SHP77 (cell line): ENCODE measurements around the gene KDM4B.
A peak's percentile ranks its signal among the peaks of the same experiment; 100 is the strongest.

ENCODE experiments used
- DNase-seq, 2 experiments: peaks; one replicate each; lab custom pipeline; 2025; lab: John Stamatoyannopoulos, UW

The KDM4B gene

GRCh38 chr19:4984438-4984990, 15.6 kb downstream of the KDM4B start:
- no peak for DNase-seq

GRCh38 chr19:4985551-4985991, 16.7 kb downstream of the KDM4B start:
- DNase-seq, result no peak

- no peak for DNase-seq
These were observed 17.1 kb downstream of the KDM4B start for GRCh38 chr19:4986056-4986455.

GRCh38 chr19:4986471-4986891, 17.6 kb downstream of the KDM4B start:
- no peak for DNase-seq

GRCh38 chr19:4987256-4987655, 18.3 kb downstream of the KDM4B start:
- DNase-seq, result no peak

- no peak for DNase-seq
These were observed 18.9 kb downstream of the KDM4B start for GRCh38 chr19:4987692-4988370.

- DNase-seq, result no peak
These were observed 19.9 kb downstream of the KDM4B start for GRCh38 chr19:4988770-4989251.

- no peak for DNase-seq
These were observed 21.4 kb downstream of the KDM4B start for GRCh38 chr19:4990306-4990705.

GRCh38 chr19:4991538-4991937, 22.6 kb downstream of the KDM4B start:
- DNase-seq, result no peak

- DNase-seq, result no peak
These were observed 23.2 kb downstream of the KDM4B start for GRCh38 chr19:4991996-4992698.

- DNase-seq, result no peak
These were observed 24.8 kb downstream of the KDM4B start for GRCh38 chr19:4993683-4994082.

GRCh38 chr19:4996701-4997100, 27.8 kb downstream of the KDM4B start:
- no peak for DNase-seq

- no peak for DNase-seq
These were observed 28.4 kb downstream of the KDM4B start for GRCh38 chr19:4997297-4997696.

- DNase-seq, result no peak
These were observed 31.3 kb downstream of the KDM4B start for GRCh38 chr19:5000120-5000611.

- DNase-seq, result peak; percentile 22 to 32
These were observed 32.7 kb downstream of the KDM4B start for GRCh38 chr19:5001615-5002014.

- no peak for DNase-seq
These were observed 33.2 kb downstream of the KDM4B start for GRCh38 chr19:5002143-5002542.

GRCh38 chr19:5003781-5004180, 34.9 kb downstream of the KDM4B start:
- no peak for DNase-seq

- no peak for DNase-seq
These were observed 36.2 kb downstream of the KDM4B start for GRCh38 chr19:5005096-5005495.

- no peak for DNase-seq
These were observed 37.3 kb downstream of the KDM4B start for GRCh38 chr19:5006201-5006600.

GRCh38 chr19:5006821-5007220, 37.9 kb downstream of the KDM4B start:
- no peak for DNase-seq

- DNase-seq, result no peak
These were observed 42.7 kb downstream of the KDM4B start for GRCh38 chr19:5011476-5012238.
